GM12892 (cell line): ENCODE data around the gene RAMP1.

Source experiments
- POLR2A ChIP-seq: IDR thresholded peaks from 2 replicates; pipeline ENCODE4 v1.6.1; 2011; ENCODE audit warnings: low read depth, low read length, control low read depth
- TAF1 ChIP-seq: IDR thresholded peaks from 2 replicates; pipeline ENCODE4 v1.6.1; 2011; ENCODE audit warnings: low read depth, mild to moderate bottlenecking, control low read depth, low read length, borderline replicate concordance

DNA sequence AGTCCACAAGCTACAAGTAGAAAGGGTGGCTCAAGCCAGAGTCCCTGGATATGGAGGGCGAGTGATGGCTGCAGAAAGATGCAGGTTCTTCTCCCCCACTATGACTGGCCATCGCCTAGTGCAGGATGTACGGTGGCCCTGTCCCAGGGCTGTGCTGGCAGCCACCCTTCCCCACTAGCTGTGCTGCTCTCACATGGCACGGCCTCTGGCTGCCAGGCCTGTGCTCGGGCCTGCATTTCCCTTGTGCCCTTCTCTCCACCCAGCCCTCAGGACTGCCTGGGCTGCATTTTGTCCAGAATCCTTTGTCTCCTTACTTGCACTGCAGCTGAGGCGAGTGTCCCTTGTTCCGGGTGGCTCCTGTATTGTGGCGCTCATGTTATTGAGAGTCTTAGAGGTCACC, 1.6 kb upstream of the RAMP1 start:
- no peak for TF ChIP-seq POLR2A
- TF ChIP-seq TAF1, result no peak
